ENCODE results near the gene NPIPB8.
"Not testable (repeated sequence)": the region's sequence is repeated elsewhere in the genome, so short reads cannot be mapped to it uniquely, and the experiment has no call there.

DNA sequence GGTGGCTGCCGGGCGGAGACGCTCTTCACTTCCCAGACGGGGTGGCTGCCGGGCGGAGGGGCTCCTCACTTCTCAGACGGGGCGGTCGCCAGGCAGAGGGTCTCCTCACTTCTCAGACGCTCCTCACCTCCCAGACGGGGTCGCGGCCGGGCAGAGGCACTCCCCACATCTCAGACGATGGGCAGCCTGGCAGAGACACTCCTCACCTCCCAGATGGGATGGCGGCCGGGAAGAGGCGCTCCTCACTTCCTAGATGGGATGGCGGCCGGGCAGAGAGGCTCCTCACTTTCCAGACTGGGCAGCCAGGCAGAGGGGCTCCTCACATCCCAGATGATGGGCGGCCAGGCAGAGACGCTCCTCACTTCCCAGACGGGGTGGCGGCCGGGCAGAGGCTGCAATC is 28.4 kb downstream of the NPIPB8 start:
- TF ChIP-seq POLR2A (IDR thresholded peaks at IDR 0.05; ENCODE audit: low read depth, low read length); EZH2 (IDR thresholded peaks at IDR 0.05; ENCODE audit: borderline replicate concordance, low read depth, low read length, severe bottlenecking); POLR2AphosphoS5 (IDR thresholded peaks at IDR 0.05; ENCODE audit: insufficient read depth, low read depth, low read length); GATA2 (IDR thresholded peaks at IDR 0.05; ENCODE audit: insufficient read depth, insufficient read length, low read depth, low read length); JUN (IDR thresholded peaks at IDR 0.05; ENCODE audit: borderline replicate concordance, insufficient read depth, insufficient read length, low read depth); MYC (IDR thresholded peaks at IDR 0.05; ENCODE audit: low read depth, low read length); FOS (IDR thresholded peaks at IDR 0.05; ENCODE audit: borderline replicate concordance, insufficient read depth, low read length): not testable (repeated sequence)
- TF ChIP-seq, protein P1, sequence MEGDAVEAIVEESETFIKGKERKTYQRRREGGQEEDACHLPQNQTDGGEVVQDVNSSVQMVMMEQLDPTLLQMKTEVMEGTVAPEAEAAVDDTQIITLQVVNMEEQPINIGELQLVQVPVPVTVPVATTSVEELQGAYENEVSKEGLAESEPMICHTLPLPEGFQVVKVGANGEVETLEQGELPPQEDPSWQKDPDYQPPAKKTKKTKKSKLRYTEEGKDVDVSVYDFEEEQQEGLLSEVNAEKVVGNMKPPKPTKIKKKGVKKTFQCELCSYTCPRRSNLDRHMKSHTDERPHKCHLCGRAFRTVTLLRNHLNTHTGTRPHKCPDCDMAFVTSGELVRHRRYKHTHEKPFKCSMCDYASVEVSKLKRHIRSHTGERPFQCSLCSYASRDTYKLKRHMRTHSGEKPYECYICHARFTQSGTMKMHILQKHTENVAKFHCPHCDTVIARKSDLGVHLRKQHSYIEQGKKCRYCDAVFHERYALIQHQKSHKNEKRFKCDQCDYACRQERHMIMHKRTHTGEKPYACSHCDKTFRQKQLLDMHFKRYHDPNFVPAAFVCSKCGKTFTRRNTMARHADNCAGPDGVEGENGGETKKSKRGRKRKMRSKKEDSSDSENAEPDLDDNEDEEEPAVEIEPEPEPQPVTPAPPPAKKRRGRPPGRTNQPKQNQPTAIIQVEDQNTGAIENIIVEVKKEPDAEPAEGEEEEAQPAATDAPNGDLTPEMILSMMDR (IDR thresholded peaks at IDR 0.05; ENCODE audit: extremely low read depth in 1 of 2, insufficient read depth in 1 of 2, low read depth in 1 of 2, low read length in 2 of 2): not testable (repeated sequence)
- TF ChIP-seq, protein P2, sequence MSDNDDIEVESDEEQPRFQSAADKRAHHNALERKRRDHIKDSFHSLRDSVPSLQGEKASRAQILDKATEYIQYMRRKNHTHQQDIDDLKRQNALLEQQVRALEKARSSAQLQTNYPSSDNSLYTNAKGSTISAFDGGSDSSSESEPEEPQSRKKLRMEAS (IDR thresholded peaks at IDR 0.05; ENCODE audit: insufficient read depth, insufficient read length): not testable (repeated sequence)
